Right ventricle myocardium superior (tissue), 1 donor: ENCODE measurements around the gene OLIG2. TPM values are rescaled to one million over a fixed set of nuclear protein-coding genes. Genes with fewer than 3 reads are reported as not detected.

Experiments
- ATAC-seq: fragments of 200-7000 bp; cut with Tn5 transposase; one replicate; pipeline ENCODE4 v1.9.1; 2020; ENCODE audit warnings: mild to moderate bottlenecking; ENCODE audit not compliant: poor library complexity
- DNase-seq: peaks from one replicate; pipeline ENCODE4 v3.0.0-alpha.2; 2020
- intact Hi-C: fragments of 100-400 bp; cut with DNase I; formaldehyde crosslinking; loops from one replicate; pipeline ENCODE4 v1.11.2; 2022
- total RNA-seq: library from RNA; stranded (reverse); fragmentation: NEBNext Ultra II Directional; extraction: Animal tissue kit (Norgen Biotek cat#: 25700); gene quantifications from one replicate; pipeline ENCODE4 v1.2.1, GENCODE V29; 2021
- donor health status: DM: no; HTN: yes; CAD: no; lungs with severe emphysema.

Gene OLIG2
- total RNA-seq, 1 donor from 2014 or later: not detected

- DNase-seq (no peak), ATAC-seq (no peak)
- intact Hi-C loops: no loop called here
These were observed 6.8 kb upstream of the OLIG2 start for GRCh38 chr21:33018707-33019465.

- intact Hi-C loops: no loop called here
- DNase-seq (no peak), ATAC-seq (no peak)
These were observed 6.2 kb upstream of the OLIG2 start for GRCh38 chr21:33019516-33019884.

- intact Hi-C loops: no loop called here
- no peak for ATAC-seq
- DNase-seq: no peak
These were observed 5.7 kb upstream of the OLIG2 start for GRCh38 chr21:33019885-33020557.

- intact Hi-C loops: no loop called here
- no peak for ATAC-seq
- no peak for DNase-seq
These were observed 5.1 kb upstream of the OLIG2 start for GRCh38 chr21:33020558-33021100.

GRCh38 chr21:33021150-33021549 is 4.6 kb upstream of the OLIG2 start:
- ATAC-seq: no peak
- no peak for DNase-seq
- intact Hi-C loops: no loop called here

GRCh38 chr21:33021667-33022066 is 4.1 kb upstream of the OLIG2 start:
- intact Hi-C loops: no loop called here
- DNase-seq (no peak), ATAC-seq (no peak)

GRCh38 chr21:33022489-33022827 is 3.3 kb upstream of the OLIG2 start:
- intact Hi-C loops: no loop called here
- ATAC-seq (no peak), DNase-seq (no peak)

GRCh38 chr21:33022828-33023573 is 2.7 kb upstream of the OLIG2 start:
- DNase-seq: no peak
- no peak for ATAC-seq
- intact Hi-C loops: no loop called here

- intact Hi-C loops: no loop called here
- DNase-seq (no peak), ATAC-seq (no peak)
These were observed 2.0 kb upstream of the OLIG2 start for GRCh38 chr21:33023574-33024200.

- no peak for ATAC-seq
- intact Hi-C loops: no loop called here
- no peak for DNase-seq
These were observed 1.3 kb upstream of the OLIG2 start for GRCh38 chr21:33024201-33025103.

GRCh38 chr21:33025106-33025488 is 638 bp upstream of the OLIG2 start:
- intact Hi-C loops: no loop called here
- DNase-seq: no peak
- ATAC-seq: no peak

GRCh38 chr21:33026443-33026858 is 716 bp downstream of the OLIG2 start:
- intact Hi-C loops: no loop called here
- no peak for ATAC-seq
- no peak for DNase-seq

- DNase-seq: no peak
- no peak for ATAC-seq
- intact Hi-C loops: no loop called here
These were observed 1.2 kb downstream of the OLIG2 start for GRCh38 chr21:33026878-33027400.

- intact Hi-C loops: no loop called here
- ATAC-seq (no peak), DNase-seq (no peak)
These were observed 1.9 kb downstream of the OLIG2 start for GRCh38 chr21:33027401-33028286.

- ATAC-seq (no peak), DNase-seq (no peak)
- intact Hi-C loops: no loop called here
These were observed 2.5 kb downstream of the OLIG2 start for GRCh38 chr21:33028287-33028670.

- DNase-seq (no peak), ATAC-seq (no peak)
- intact Hi-C loops: no loop called here
These were observed 3.1 kb downstream of the OLIG2 start for GRCh38 chr21:33028773-33029384.
